NCI-H82 treated with DMSO at 0.1 percent for 48 hours (cell line): ENCODE results near the gene BCL11B.
"Not testable (repeated sequence)": the region's sequence is repeated elsewhere in the genome, so short reads cannot be mapped to it uniquely, and the experiment has no call there.

Experiments
- DNase-seq: peaks from one replicate; lab custom pipeline; 2025; ENCODE audit not compliant: unreplicated experiment; lab: John Stamatoyannopoulos, UW

Gene BCL11B

GRCh38 chr14:99242238-99242637, 29.8 kb downstream of the BCL11B start:
- DNase-seq, result no peak

- DNase-seq, result no peak
Measured at GRCh38 chr14:99241325-99242010, 30.5 kb downstream of the BCL11B start.

- DNase-seq, result no peak
Measured at GRCh38 chr14:99240627-99241324, 31.2 kb downstream of the BCL11B start.

GRCh38 chr14:99239661-99240092, 32.3 kb downstream of the BCL11B start:
- DNase-seq, result no peak

- no peak for DNase-seq
Measured at GRCh38 chr14:99238216-99238615, 33.8 kb downstream of the BCL11B start.

- no peak for DNase-seq
Measured at GRCh38 chr14:99237288-99237687, 34.7 kb downstream of the BCL11B start.

GRCh38 chr14:99236386-99237138, 35.4 kb downstream of the BCL11B start:
- no peak for DNase-seq

GRCh38 chr14:99235582-99236320, 36.2 kb downstream of the BCL11B start:
- DNase-seq, result no peak

- no peak for DNase-seq
Measured at GRCh38 chr14:99234961-99235571, 36.9 kb downstream of the BCL11B start.

GRCh38 chr14:99234355-99234754, 37.6 kb downstream of the BCL11B start:
- no peak for DNase-seq

GRCh38 chr14:99233222-99234035, 38.6 kb downstream of the BCL11B start:
- DNase-seq, result no peak

- DNase-seq, result no peak
Measured at GRCh38 chr14:99232714-99233214, 39.2 kb downstream of the BCL11B start.

- peak; percentile 2 for DNase-seq
Measured at GRCh38 chr14:99231850-99232713, 39.9 kb downstream of the BCL11B start.

GRCh38 chr14:99231161-99231849, 40.7 kb downstream of the BCL11B start:
- no peak for DNase-seq

- peak; percentile 66 for DNase-seq
Measured at GRCh38 chr14:99230208-99231151, 41.5 kb downstream of the BCL11B start.

GRCh38 chr14:99229654-99230207, 42.3 kb downstream of the BCL11B start:
- no peak for DNase-seq

GRCh38 chr14:99228760-99229159, 43.2 kb downstream of the BCL11B start:
- DNase-seq, result not testable (repeated sequence)
